ENCODE measurements around the gene ST6GALNAC3.

- TF ChIP-seq POLR2A (IDR thresholded peaks at IDR 0.05), result no peak
- no peak for TF ChIP-seq CTCF (IDR thresholded peaks at IDR 0.05)
Measured at GRCh38 chr1:76463278-76463677, 388.7 kb downstream of the ST6GALNAC3 start.

Data from heart left ventricle (tissue), 13 donors.